ENCODE results near the gene MACROD2. TPM values are rescaled to one million over a fixed set of nuclear protein-coding genes. Genes with fewer than 3 reads are reported as not detected.

The MACROD2 gene
- total RNA-seq, 1 experiment from 2014 or later: 0.12 TPM

DNA sequence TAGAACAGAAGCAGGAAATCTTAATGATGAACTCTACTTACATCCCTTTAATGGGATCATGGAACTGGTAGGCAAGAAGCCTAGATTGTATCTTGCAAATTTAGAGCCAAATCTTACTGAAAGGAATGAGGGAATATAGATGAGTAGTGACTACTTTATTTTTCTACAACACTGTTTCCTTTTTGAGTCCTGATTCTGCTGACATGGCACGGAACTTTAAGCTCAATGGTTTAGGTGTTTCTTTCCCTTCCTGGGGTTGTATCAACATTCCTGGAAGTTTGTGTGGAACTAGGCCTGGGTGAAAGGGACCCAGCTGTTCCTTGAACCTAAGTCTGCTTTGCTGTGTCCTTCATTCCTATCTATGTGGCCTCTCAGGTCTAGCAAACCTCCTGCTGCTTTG is 1047.4 kb downstream of the MACROD2 start:
- Histone ChIP-seq H3K4me3 (no peak overlapping the region), H3K9me3 (replicated peaks) (no peaks in the 10 kb centered on the region; the same call in 1 of the 2 replicates), H3K27me3 (no peaks in the 10 kb centered on the region)

DNA sequence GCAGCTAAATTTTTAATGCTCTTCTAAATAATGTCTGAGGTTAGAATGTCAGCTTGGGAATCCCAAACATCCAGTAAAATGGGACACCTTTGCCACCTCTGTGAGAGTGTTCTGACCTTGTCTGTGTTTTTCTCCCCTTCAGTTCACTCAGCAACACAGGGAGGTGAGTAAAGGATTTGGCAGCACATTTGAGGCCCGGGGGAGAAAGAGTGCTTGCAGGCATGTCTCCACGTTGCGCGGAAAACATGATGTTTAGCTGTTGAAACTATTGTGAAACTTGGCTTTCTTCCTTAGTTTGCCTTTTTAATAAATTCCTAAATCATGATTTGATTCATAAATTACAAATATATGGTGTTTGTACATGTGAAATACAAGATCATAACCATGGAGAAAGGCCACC is 1049.9 kb downstream of the MACROD2 start:
- no peaks in the 10 kb centered on the region; the same call in 1 of the 2 replicates for H3K9me3 ChIP-seq (replicated peaks)
- no peaks in the 10 kb centered on the region for H3K36me3 ChIP-seq
- H3K4me3 ChIP-seq: no peak overlapping the region
- H3K27me3 ChIP-seq: no peaks in the 10 kb centered on the region
- no peak overlapping the region for H3K27ac ChIP-seq
- H3K4me1 ChIP-seq: no peaks in the 10 kb centered on the region
- DNase-seq: no peak

More for the DNA sequence above, 1047.4 kb downstream of the MACROD2 start:
- no peaks in the 10 kb centered on the region for H3K36me3 ChIP-seq
- H3K27ac ChIP-seq: no peak overlapping the region
- no peaks in the 10 kb centered on the region for H3K4me1 ChIP-seq
- DNase-seq: no peak

DNA sequence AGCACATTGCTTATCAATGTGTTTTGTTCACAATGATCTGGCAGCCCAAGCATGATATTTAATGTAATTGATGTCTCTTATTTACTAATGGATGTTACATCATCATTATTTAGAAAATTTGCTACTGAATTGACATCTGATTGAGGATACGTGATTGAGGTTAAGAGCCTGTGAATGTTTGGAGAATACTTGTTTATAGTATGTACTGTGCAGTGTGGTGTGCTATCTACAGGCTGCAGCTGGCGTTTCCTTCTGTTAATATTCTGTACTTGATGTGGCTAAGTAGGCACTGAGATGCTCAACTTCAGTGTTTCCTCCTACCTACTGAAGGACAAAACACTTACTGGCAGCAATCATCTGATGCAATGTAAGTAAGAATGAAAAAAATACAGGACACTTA is 1051.7 kb downstream of the MACROD2 start:
- Histone ChIP-seq H3K27me3 (no peaks in the 10 kb centered on the region), H3K36me3 (no peaks in the 10 kb centered on the region), H3K9me3 (replicated peaks) (no peaks in the 10 kb centered on the region; the same call in 1 of the 2 replicates), H3K4me1 (no peaks in the 10 kb centered on the region), H3K4me3 (no peak overlapping the region), H3K27ac (no peak overlapping the region)
- DNase-seq: no peak

DNA sequence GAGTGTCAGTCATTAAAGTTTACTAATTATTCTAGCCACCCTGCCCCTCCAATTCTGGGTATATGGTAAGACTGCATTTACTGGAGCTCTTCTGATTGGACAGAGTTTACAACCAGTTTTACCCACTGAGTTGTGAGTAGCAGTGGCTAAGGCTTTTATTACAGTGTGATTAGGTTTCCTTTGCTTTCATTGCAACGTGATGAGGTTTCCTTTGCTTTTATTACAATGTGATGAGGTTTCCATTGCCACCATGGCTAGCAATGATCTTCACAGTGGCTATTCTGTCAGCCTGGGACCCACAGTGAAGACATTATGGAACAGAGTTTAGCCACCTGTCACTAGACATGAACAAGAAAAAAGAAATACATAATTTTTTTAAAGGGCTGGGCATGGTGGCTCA is 1052.3 kb downstream of the MACROD2 start:
- DNase-seq: no peak
- Histone ChIP-seq H3K36me3 (no peaks in the 10 kb centered on the region), H3K27ac (no peak overlapping the region), H3K4me1 (no peaks in the 10 kb centered on the region), H3K27me3 (no peaks in the 10 kb centered on the region), H3K9me3 (replicated peaks) (no peaks in the 10 kb centered on the region; the same call in 1 of the 2 replicates), H3K4me3 (no peak overlapping the region)

DNA sequence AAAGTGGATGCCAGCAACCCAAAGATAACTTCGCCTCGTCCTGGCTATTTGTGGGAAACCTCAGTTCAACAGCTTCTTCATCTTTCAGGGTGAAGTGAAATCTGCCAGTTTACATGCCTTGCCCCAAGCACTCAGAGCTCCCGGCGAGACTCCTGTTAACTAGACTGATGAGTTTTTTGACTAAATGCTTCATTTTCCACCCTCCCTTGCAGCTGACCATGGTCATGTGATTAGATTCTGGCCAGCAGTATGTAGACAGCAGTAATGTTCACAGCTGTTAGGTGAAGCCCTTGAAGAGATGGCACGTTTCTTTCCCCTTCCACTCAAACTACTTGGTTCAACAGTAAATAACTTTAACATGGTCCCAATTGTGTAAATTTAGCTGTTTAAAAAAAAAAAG is 1060.9 kb downstream of the MACROD2 start:
- no peaks in the 10 kb centered on the region for H3K36me3 ChIP-seq
- no peak overlapping the region for H3K4me3 ChIP-seq
- peak; percentile 69 to 83 for DNase-seq
- H3K27me3 ChIP-seq: no peaks in the 10 kb centered on the region
- H3K9me3 ChIP-seq (replicated peaks): no peaks in the 10 kb centered on the region
- no peak overlapping the region for H3K27ac ChIP-seq
- H3K4me1 ChIP-seq: peaks cover 10% of the 10 kb centered on the region; the same call in 1 of the 2 replicates

DNA sequence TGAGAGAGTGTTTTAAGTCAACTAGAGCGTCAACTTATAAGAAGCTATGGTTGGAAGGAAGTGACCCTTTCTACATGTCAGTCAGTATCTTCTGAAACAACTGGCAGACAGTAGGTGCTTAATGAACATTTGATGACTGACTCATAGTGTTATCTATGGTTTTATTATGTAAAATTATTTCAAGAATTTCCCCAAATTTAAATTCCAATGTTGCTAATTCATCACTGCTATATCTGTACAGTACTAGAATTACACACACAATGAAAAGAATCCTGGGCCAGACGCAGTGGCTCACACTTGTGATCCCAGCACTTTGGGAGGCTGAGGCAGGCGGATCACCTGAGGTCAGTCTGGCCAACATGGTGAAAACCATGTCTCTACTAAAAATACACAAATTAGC is 1063.5 kb downstream of the MACROD2 start:
- H3K9me3 ChIP-seq (replicated peaks): no peaks in the 10 kb centered on the region
- H3K36me3 ChIP-seq: no peaks in the 10 kb centered on the region
- no peak for DNase-seq
- peaks cover 10% of the 10 kb centered on the region; the same call in 1 of the 2 replicates for H3K4me1 ChIP-seq
- H3K27ac ChIP-seq: no peak overlapping the region
- H3K4me3 ChIP-seq: no peak overlapping the region
- no peaks in the 10 kb centered on the region for H3K27me3 ChIP-seq

DNA sequence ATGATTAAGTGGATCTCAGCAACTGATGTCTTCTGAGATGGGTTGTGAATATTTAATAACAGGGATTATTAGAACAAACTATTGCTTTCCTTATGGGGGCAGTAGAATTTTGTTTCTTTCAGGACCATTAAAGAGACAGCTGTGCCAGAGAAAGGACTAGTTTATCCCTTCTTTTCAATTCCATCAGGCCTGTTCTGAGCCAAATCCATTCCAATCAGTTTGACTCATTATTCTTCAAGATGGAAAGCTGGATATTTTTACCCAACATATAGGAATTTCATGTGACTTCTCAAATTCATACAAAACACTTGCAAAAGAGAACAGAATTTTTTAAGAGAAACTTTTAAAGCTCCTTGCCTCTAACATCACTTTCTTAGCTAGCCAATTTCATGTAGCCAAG is 1064.1 kb downstream of the MACROD2 start:
- no peaks in the 10 kb centered on the region for H3K36me3 ChIP-seq
- H3K4me3 ChIP-seq: no peak overlapping the region
- H3K4me1 ChIP-seq: peaks cover 10% of the 10 kb centered on the region; the same call in 1 of the 2 replicates
- no peaks in the 10 kb centered on the region for H3K9me3 ChIP-seq (replicated peaks)
- DNase-seq: no peak
- no peaks in the 10 kb centered on the region for H3K27me3 ChIP-seq
- no peak overlapping the region for H3K27ac ChIP-seq

DNA sequence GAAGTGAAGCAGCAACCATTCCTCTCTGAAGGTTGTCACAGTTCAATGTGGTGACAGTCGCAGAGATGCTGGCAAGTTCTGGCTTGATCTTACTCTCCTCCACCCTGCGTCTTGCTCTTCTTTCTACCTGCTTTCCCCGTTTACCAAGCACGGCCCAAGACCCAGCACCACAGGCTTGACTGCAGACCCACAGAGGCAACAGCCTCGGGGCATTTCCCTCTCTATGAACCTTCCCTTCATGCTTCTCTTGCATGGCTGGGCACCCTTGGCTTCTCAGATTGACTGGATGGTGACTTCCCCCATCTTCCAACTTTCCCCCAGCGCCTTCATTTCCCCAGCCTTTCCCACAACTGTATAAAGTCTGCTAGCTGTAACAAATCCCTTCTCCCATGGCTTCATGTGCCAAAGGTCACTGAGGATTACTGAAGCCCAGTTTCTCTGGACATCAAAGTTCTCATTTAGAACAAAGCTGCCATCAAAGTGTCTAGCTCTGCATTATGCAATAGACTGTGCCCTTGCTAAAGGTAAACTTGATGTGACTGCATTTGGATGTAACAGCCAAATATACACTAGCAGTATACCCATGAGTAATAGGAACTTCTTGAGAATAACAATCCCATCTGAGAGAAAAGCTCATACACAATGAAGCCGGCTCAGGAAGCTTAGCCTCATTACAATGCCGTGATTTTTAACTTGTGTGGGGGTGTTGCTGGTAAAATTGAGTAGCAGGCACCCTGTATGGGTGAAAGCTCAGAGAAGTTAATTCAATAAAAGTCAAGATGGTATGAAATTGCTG is 1065.1 kb downstream of the MACROD2 start:
- Histone ChIP-seq H3K4me1 (peaks cover 10% of the 10 kb centered on the region; the same call in 1 of the 2 replicates), H3K27ac (no peak overlapping the region), H3K36me3 (no peaks in the 10 kb centered on the region), H3K9me3 (replicated peaks) (no peaks in the 10 kb centered on the region), H3K27me3 (no peaks in the 10 kb centered on the region), H3K4me3 (no peak overlapping the region)
- DNase-seq: no peak

DNA sequence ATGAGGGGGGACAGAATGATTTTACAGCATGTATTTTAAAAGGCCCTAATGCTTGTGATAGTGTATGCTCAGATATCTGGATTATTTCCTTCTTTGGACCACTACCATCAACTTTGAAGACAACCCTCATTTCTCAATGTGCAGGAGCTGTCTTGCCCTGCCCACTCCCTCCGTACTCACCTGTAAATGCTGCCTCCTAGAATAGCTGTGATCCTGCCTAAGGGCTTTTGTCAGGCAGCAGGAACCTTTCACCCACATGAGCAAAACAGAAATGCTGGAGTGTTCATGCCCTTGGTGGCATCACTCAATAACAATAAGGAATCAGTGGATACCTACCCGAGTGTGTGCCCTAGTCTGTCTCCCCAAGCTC is 1065.7 kb downstream of the MACROD2 start:
- Histone ChIP-seq H3K27ac (no peak overlapping the region), H3K9me3 (replicated peaks) (no peaks in the 10 kb centered on the region), H3K36me3 (no peaks in the 10 kb centered on the region), H3K4me1 (peaks cover 7% of the 10 kb centered on the region; the same call in 1 of the 2 replicates), H3K4me3 (no peak overlapping the region), H3K27me3 (no peaks in the 10 kb centered on the region)
- no peak for DNase-seq

DNA sequence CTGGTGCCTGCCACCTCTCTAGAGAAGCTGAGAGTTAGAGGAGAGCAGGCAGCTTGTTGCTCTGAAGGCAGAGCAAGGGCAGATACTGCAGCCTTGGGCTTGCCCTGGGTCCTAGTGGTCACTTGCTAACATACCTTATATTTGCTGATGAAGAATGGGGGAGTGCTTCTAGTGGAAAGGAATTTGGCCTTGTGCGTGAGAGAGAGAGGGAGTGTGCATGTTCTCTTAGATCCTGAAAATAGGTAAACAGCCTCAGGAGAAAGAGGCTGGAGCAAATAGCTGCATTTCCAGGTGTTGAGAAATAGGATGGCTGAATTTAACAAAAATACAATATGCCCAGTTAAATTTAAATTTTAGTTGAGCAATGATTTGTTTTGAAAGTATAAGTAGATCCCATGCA is 1066.6 kb downstream of the MACROD2 start:
- Histone ChIP-seq H3K4me1 (no peaks in the 10 kb centered on the region), H3K4me3 (no peak overlapping the region), H3K9me3 (replicated peaks) (no peaks in the 10 kb centered on the region)

DNA sequence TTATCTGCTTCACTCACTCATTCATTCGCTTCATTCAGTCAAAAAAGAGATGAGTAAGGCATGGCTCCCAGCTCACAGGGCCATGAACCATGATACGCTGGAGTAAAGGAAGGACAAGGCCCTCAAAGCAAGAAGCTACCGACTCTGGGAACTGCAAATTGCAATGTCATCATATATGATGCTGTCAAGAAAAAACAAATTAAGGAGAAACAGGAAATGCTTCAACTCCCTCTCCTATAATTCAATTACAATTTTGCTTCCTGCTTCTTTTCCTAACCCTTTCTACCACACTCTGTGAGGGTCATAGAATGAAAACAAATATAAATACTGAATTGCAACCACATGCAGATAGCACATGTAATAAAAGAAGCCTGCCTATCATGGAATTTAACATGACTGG is 1067.8 kb downstream of the MACROD2 start:
- Histone ChIP-seq H3K27ac (no peak overlapping the region), H3K4me3 (no peak overlapping the region), H3K27me3 (no peaks in the 10 kb centered on the region), H3K36me3 (no peaks in the 10 kb centered on the region), H3K4me1 (no peaks in the 10 kb centered on the region), H3K9me3 (replicated peaks) (no peaks in the 10 kb centered on the region)
- no peak for DNase-seq

More for the DNA sequence above, 1066.6 kb downstream of the MACROD2 start:
- DNase-seq: no peak
- Histone ChIP-seq H3K27ac (no peak overlapping the region), H3K36me3 (no peaks in the 10 kb centered on the region), H3K27me3 (no peaks in the 10 kb centered on the region)

DNA sequence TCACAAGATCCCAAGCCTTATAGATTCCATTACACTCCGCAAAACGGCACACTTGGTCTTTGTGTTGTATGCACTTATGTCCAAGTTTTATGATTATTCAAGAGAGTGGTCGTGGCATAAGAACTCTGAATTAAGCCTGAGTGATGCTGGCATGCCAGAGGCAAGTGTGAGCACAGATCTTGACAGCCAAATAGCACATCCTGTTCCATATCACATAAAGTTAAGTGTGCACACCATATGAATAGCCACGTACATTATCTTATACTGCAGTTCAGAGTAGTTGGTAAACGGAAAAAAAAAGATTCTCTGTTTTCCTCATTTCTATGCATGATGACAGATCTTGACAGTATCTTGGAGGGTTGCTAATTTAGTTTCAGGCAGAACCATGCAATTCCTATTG is 1069.4 kb downstream of the MACROD2 start:
- H3K4me3 ChIP-seq: no peak overlapping the region
- H3K4me1 ChIP-seq: no peaks in the 10 kb centered on the region
- no peaks in the 10 kb centered on the region for H3K36me3 ChIP-seq
- DNase-seq: no peak
- no peak overlapping the region for H3K27ac ChIP-seq
- H3K9me3 ChIP-seq (replicated peaks): no peaks in the 10 kb centered on the region
- H3K27me3 ChIP-seq: no peaks in the 10 kb centered on the region

DNA sequence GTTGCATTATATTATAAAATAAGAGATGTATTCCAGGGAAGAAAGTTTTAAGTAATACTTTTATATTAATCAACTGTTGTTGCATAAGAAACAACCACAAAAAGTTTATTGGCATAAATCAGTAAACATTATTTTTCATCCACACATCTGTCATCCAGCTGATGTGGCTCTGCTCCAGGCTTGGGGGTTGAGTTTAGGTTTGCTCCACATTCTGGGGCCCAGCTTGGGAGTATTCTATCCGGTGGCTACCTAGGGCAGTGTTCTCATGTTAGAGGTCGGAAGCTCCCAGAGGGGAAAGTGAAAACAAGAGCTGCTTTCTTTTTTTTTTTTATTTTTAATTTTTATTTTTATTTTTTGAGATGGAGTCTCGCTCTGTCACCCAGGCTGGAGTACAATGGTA is 1070.5 kb downstream of the MACROD2 start:
- Histone ChIP-seq H3K27me3 (no peaks in the 10 kb centered on the region), H3K27ac (no peak overlapping the region), H3K4me1 (no peaks in the 10 kb centered on the region; the same call in 1 of the 2 replicates), H3K36me3 (no peaks in the 10 kb centered on the region), H3K9me3 (replicated peaks) (no peaks in the 10 kb centered on the region), H3K4me3 (no peak overlapping the region)
- DNase-seq: no peak

DNA sequence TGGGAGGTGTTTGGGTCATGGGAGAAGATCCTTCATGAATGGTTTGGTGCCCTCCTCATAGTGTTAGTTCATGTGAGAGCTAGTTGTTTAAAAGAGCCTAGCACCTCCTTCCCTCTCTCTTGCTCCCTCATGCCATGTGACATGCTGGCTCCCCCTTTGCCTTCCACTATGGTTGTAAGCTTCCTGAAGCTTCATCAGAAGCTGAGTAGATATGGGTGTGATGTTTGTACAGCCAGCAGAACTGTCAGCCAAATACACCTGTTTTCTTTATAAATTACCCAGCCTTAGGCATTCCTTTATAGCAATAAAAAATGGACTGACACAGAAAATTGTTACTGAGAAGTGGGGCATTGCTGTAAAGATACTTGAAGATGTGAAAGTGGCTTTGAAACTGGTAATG is 1073.2 kb downstream of the MACROD2 start:
- H3K4me3 ChIP-seq: no peak overlapping the region
- DNase-seq: no peak
- H3K4me1 ChIP-seq: peaks cover 4% of the 10 kb centered on the region; the same call in 1 of the 2 replicates
- H3K27ac ChIP-seq: no peak overlapping the region
- no peaks in the 10 kb centered on the region for H3K27me3 ChIP-seq
- no peaks in the 10 kb centered on the region for H3K9me3 ChIP-seq (replicated peaks)
- H3K36me3 ChIP-seq: no peaks in the 10 kb centered on the region

DNA sequence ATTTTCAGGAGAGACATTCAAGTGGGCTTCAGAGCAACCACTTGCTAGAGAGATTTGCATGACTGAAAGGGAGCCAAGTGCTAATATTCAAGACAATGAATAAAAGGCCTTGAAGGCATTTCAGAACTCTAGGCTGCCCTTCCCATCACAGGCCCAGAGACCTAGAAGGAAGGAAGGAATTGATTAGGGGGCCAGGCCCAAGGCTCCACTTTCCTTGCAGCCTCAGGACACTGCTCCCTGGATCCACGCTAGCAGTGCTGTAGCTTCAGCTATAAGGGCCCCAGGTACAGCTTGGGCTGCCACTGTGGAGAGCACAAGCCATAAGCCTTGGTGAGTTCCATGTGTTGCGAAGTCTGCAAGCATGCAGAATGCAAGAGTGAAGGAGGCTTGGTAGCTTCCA is 1074.0 kb downstream of the MACROD2 start:
- Histone ChIP-seq H3K4me3 (no peak overlapping the region), H3K27me3 (no peaks in the 10 kb centered on the region), H3K36me3 (no peaks in the 10 kb centered on the region), H3K9me3 (replicated peaks) (no peaks in the 10 kb centered on the region), H3K4me1 (peaks cover 4% of the 10 kb centered on the region; the same call in 1 of the 2 replicates), H3K27ac (no peak overlapping the region)
- DNase-seq: no peak
